B cell (primary cell): ENCODE results near the gene RLBP1.

Source experiments
- CTCF ChIP-seq: fragments of 200-600 bp; IDR thresholded peaks from one replicate; pipeline ENCODE4 v1.8.0; 2022; ENCODE audit warnings: antibody characterized with exemption, mild to moderate bottlenecking
- EZH2 ChIP-seq: IDR thresholded peaks from 2 replicates; pipeline ENCODE4 v1.6.1; 2012; ENCODE audit warnings: borderline replicate concordance, low read depth, mild to moderate bottlenecking, moderate library complexity, low read length; ENCODE audit not compliant: insufficient read depth, poor library complexity, severe bottlenecking

DNA sequence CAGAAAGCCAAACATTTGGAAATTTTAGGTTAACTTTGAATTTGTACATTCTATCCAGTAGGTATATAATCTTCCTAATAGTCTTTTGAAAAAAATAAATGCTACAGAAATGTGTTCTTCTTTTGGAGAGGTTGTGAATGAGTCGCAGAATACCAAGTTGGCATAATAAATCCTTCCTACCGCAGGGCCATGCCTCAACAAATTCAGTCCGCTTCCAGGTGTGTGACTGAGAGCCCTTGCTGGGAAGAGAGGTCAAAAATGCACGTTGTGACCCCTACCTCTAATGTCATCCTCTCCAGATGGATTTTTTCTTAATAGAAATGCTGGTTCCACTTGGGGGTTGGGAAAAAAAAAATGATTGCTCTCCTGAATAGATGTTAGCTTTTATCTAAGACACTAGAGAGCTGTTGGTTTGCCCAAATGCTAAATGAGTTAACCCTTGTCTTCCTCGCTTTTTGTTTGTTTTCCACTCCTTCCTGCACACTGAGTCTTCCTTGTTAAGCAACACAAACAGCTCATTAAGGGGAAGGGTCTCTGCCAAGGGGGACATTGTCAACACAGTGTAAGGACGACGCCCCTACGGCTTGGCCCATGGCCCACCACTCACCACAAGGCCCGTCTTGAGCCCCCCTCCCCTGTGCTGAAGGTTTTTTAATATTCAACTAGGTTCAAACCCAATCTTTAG lies 33.9 kb downstream of the RLBP1 start:
- TF ChIP-seq CTCF (no peak), EZH2 (no peak)
